ENCODE data around the gene SNRPN.
"Not testable (repeated sequence)": the region's sequence is repeated elsewhere in the genome, so short reads cannot be mapped to it uniquely, and the experiment has no call there.

The SNRPN gene

GRCh38 chr15:24971772-24972171 lies 17.0 kb downstream of the SNRPN start:
- no peak for DNase-seq

DNA sequence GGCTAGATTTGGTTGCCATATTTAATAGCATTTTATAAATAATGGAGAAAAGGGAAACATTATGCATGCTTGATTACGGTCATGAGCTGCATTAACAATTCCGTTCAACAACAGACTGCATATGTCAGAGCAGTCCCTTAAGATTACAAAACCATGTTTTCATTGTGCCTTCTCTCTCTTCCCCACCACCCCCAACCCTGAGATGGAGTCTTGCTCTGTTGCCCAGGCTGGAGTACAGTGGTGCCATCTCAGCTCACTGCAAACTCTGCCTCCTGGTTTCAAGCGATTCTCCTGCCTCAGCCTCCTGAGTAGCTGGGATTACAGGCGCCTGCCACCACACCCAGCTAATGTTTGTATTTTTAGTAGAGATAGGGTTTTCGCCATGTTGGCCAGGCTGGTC lies 17.9 kb downstream of the SNRPN start:
- DNase-seq: not testable (repeated sequence)

GRCh38 chr15:24976932-24977331 lies 22.1 kb downstream of the SNRPN start:
- no peak for DNase-seq

DNA sequence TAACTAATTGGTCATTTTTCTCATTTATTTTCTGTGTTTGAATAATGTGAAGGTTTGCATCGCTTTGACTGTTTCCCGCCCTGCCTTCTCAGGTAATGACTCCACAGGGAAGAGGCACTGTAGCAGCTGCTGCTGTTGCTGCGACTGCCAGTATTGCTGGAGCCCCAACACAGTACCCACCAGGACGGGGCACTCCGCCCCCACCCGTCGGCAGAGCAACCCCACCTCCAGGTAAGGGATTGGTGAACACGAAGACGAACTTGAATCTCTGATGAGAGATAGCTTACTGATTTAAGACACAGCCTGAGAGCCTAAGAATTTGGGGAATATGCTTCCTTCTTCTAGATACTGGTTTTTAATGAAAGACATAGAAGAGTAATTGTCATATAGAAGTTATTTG lies 22.9 kb downstream of the SNRPN start:
- no peak for DNase-seq

DNA sequence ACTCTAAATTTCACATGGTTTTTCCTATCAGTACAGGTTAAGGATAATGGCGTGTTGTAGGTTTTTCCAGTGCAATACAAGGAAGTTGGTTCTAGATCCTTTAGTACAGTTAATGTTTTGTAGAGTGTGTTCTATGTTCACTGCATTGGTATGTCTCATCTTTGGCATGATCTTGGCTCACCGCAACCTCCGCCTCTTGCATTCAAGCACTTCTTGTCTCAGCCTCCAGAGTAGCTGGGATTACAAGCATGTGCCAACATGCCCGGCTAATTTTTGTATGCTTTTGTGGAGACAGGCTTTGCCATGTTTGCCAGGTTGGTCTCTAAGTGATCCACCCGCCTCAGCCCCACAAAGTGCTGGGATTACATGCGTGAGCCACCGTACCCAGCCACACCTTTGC lies 30.4 kb downstream of the SNRPN start:
- no peak for DNase-seq

- DNase-seq: no peak
Measured at GRCh38 chr15:24986653-24987052, 31.9 kb downstream of the SNRPN start.

DNA sequence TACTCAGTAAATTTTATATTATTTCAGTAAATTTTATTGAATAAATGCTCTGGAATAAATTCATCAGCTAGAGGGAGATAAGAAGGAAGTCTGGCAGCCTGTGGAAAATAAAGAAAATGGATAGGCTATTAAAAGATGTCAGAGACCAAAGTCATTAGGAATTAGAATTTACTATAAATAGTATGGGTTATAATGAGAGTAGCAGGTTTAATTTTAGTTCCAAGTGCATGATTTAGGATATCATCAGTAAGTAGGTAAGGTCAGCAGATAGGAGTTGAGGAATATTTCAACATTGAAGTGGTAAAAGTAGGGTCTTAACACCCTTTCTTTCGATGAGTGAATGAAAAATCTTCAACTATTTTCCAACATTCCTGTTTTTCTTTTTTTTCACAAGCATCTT lies 64.6 kb downstream of the SNRPN start:
- DNase-seq: no peak

GRCh38 chr15:25022233-25022632 lies 67.4 kb downstream of the SNRPN start:
- no peak for DNase-seq
